GM04504 (cell line): Measurements from ENCODE around the gene TMEM92.
"Not testable (repeated sequence)": the region's sequence is repeated elsewhere in the genome, so short reads cannot be mapped to it uniquely, and the experiment has no call there.

Source experiments
- DNase-seq: peaks from one replicate; pipeline ENCODE4 v3.0.0-alpha.2; 2012; ENCODE audit warnings: low read depth

TMEM92 gene

GRCh38 chr17:50262001-50262794 is 12.1 kb upstream of the TMEM92 start:
- DNase-seq, result no peak

- no peak for DNase-seq
These were observed 10.7 kb upstream of the TMEM92 start for GRCh38 chr17:50263331-50264262.

GRCh38 chr17:50264263-50265113 is 9.8 kb upstream of the TMEM92 start:
- DNase-seq, result no peak

- no peak for DNase-seq
These were observed 9.1 kb upstream of the TMEM92 start for GRCh38 chr17:50265212-50265611.

GRCh38 chr17:50265690-50266315 is 8.5 kb upstream of the TMEM92 start:
- no peak for DNase-seq

GRCh38 chr17:50266384-50267073 is 7.7 kb upstream of the TMEM92 start:
- peak; percentile 62 for DNase-seq

GRCh38 chr17:50267074-50267841 is 7.0 kb upstream of the TMEM92 start:
- DNase-seq, result no peak

- DNase-seq, result no peak
These were observed 6.2 kb upstream of the TMEM92 start for GRCh38 chr17:50268026-50268425.

GRCh38 chr17:50268743-50269275 is 5.5 kb upstream of the TMEM92 start:
- no peak for DNase-seq

- DNase-seq, result peak; percentile 73
These were observed 4.5 kb upstream of the TMEM92 start for GRCh38 chr17:50269477-50270434.

GRCh38 chr17:50270435-50271362 is 3.6 kb upstream of the TMEM92 start:
- DNase-seq, result peak; percentile 52

- not testable (repeated sequence) for DNase-seq
These were observed 2.9 kb upstream of the TMEM92 start for GRCh38 chr17:50271363-50271750.

- DNase-seq, result no peak
These were observed 2.0 kb upstream of the TMEM92 start for GRCh38 chr17:50272246-50272645.

- DNase-seq, result no peak
These were observed 1.3 kb upstream of the TMEM92 start for GRCh38 chr17:50272711-50273653.

GRCh38 chr17:50273654-50274040 is 619 bp upstream of the TMEM92 start:
- no peak for DNase-seq

- DNase-seq, result no peak
These were observed 593 bp downstream of the TMEM92 start for GRCh38 chr17:50274897-50275221.

- no peak for DNase-seq
These were observed 1.0 kb downstream of the TMEM92 start for GRCh38 chr17:50275279-50275678.
